Mucosa of stomach (tissue), 1 donor: ENCODE data around the gene BBX.

Experiments used
- H3K27me3 ChIP-seq: one replicate; pipeline ENCODE4 v1.7.0; 2013; ENCODE audit warnings: mild to moderate bottlenecking, low read length; ENCODE audit not compliant: control insufficient read depth, insufficient read depth
- H3K36me3 ChIP-seq: one replicate; pipeline ENCODE4 v1.7.0; 2013; ENCODE audit warnings: low read length; ENCODE audit not compliant: control insufficient read depth, insufficient read depth
- H3K4me1 ChIP-seq: one replicate; pipeline ENCODE4 v1.7.0; 2013; ENCODE audit warnings: mild to moderate bottlenecking, low read length; ENCODE audit not compliant: control insufficient read depth, insufficient read depth
- H3K4me3 ChIP-seq: one replicate; pipeline ENCODE4 v1.7.0; 2013; ENCODE audit warnings: low read length
- H3K9ac ChIP-seq: one replicate; pipeline ENCODE4 v1.7.0; 2013; ENCODE audit warnings: mild to moderate bottlenecking, low read length, moderate library complexity
- H3K9me3 ChIP-seq: one replicate; pipeline ENCODE4 v1.7.0; 2013; ENCODE audit warnings: mild to moderate bottlenecking, low read length, moderate library complexity; ENCODE audit not compliant: control insufficient read depth
- donor health status: Pancreatic carcinoma.

Gene BBX

DNA sequence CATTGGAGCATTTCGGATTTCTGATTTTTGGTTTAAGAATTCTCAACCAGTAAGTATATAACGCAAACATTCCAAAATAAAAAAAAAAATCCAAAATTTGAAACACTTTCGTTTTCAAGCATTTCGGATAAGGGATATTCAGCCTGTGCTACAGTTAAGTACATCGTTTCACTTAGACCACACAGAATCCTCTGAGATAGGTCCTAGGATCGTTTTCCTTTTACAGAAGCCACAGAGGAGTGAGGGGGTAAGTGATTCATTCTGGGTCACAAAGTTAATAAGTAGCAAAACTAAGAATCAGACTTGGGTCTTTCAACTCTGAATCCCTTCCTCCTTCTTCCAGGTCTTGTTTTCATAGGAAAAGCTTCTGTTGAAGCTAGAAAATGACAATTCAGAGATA lies 249.3 kb downstream of the BBX start:
- H3K4me3 ChIP-seq: no peak overlapping the region
- no peak overlapping the region for H3K9ac ChIP-seq
- no peaks in the 10 kb centered on the region for H3K4me1 ChIP-seq
- no peaks in the 10 kb centered on the region for H3K27me3 ChIP-seq
- H3K9me3 ChIP-seq: no peaks in the 10 kb centered on the region
- H3K36me3 ChIP-seq: no peaks in the 10 kb centered on the region

GRCh38 chr3:107775974-107776373 lies 253.2 kb downstream of the BBX start:
- Histone ChIP-seq H3K9me3 (no peaks in the 10 kb centered on the region), H3K9ac (no peak overlapping the region), H3K27me3 (no peaks in the 10 kb centered on the region), H3K4me3 (no peak overlapping the region), H3K4me1 (no peaks in the 10 kb centered on the region), H3K36me3 (no peaks in the 10 kb centered on the region)

- no peaks in the 10 kb centered on the region for H3K4me1 ChIP-seq
- no peaks in the 10 kb centered on the region for H3K9me3 ChIP-seq
- no peak overlapping the region for H3K9ac ChIP-seq
- no peaks in the 10 kb centered on the region for H3K36me3 ChIP-seq
- no peaks in the 10 kb centered on the region for H3K27me3 ChIP-seq
- H3K4me3 ChIP-seq: no peak overlapping the region
Observed at GRCh38 chr3:107781253-107781652, 258.5 kb downstream of the BBX start.

- no peaks in the 10 kb centered on the region for H3K9me3 ChIP-seq
- no peak overlapping the region for H3K9ac ChIP-seq
- H3K27me3 ChIP-seq: no peaks in the 10 kb centered on the region
- no peak overlapping the region for H3K4me3 ChIP-seq
- no peaks in the 10 kb centered on the region for H3K4me1 ChIP-seq
- no peaks in the 10 kb centered on the region for H3K36me3 ChIP-seq
Observed at GRCh38 chr3:107782054-107782453, 259.3 kb downstream of the BBX start.

DNA sequence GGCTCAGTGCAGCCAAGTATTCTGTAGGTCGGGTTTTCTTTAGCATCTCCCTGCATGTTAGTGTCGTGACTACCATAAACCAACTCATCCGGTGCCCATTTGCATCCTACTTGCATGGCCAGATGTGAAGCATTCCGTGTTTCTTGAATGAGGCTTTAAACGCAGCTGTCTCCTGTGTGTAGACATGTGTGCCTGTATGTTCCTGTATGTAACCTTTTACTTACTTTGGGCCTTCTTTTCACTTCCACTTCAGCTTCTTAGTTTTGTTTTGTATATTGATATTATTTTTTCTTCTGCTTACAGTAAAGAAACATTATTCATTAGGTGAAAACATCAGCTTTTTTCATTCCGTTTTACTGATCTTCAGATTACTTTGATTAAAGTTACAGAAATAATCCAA lies 267.9 kb downstream of the BBX start:
- Histone ChIP-seq H3K4me1 (no peaks in the 10 kb centered on the region), H3K9ac (no peak overlapping the region), H3K27me3 (no peaks in the 10 kb centered on the region), H3K36me3 (no peaks in the 10 kb centered on the region), H3K4me3 (no peak overlapping the region), H3K9me3 (no peaks in the 10 kb centered on the region)

GRCh38 chr3:107791027-107791426 lies 268.3 kb downstream of the BBX start:
- no peak overlapping the region for H3K4me3 ChIP-seq
- no peaks in the 10 kb centered on the region for H3K9me3 ChIP-seq
- no peaks in the 10 kb centered on the region for H3K36me3 ChIP-seq
- H3K27me3 ChIP-seq: no peaks in the 10 kb centered on the region
- H3K9ac ChIP-seq: no peak overlapping the region
- H3K4me1 ChIP-seq: peaks cover under 1% of the 10 kb centered on the region

DNA sequence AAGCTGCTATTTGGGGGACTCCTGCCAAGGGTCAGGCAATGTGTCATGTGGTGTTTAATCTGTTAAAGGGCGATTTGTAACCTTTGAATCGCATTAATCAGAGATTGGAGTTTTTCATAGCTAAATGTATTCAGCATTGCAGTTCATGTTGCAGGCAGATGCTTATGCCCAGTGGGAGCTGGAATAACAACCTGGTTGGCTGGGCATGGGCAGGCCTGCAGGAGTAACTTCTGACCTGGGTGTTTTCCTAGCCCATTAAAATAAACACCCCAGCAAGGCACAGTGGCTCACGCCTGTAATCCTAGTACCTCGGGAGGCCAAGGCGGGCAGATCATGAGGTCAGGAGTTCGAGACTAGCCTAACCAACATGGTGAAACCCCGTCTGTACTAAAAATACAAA lies 268.7 kb downstream of the BBX start:
- Histone ChIP-seq H3K27me3 (no peaks in the 10 kb centered on the region), H3K4me3 (no peak overlapping the region), H3K36me3 (no peaks in the 10 kb centered on the region), H3K9me3 (no peaks in the 10 kb centered on the region), H3K4me1 (peaks cover 5% of the 10 kb centered on the region), H3K9ac (no peak overlapping the region)

GRCh38 chr3:107794664-107795443 lies 272.1 kb downstream of the BBX start:
- no peaks in the 10 kb centered on the region for H3K27me3 ChIP-seq
- no peaks in the 10 kb centered on the region for H3K36me3 ChIP-seq
- peaks cover 6% of the 10 kb centered on the region for H3K4me1 ChIP-seq
- no peak overlapping the region for H3K4me3 ChIP-seq
- no peak overlapping the region for H3K9ac ChIP-seq
- H3K9me3 ChIP-seq: no peaks in the 10 kb centered on the region

DNA sequence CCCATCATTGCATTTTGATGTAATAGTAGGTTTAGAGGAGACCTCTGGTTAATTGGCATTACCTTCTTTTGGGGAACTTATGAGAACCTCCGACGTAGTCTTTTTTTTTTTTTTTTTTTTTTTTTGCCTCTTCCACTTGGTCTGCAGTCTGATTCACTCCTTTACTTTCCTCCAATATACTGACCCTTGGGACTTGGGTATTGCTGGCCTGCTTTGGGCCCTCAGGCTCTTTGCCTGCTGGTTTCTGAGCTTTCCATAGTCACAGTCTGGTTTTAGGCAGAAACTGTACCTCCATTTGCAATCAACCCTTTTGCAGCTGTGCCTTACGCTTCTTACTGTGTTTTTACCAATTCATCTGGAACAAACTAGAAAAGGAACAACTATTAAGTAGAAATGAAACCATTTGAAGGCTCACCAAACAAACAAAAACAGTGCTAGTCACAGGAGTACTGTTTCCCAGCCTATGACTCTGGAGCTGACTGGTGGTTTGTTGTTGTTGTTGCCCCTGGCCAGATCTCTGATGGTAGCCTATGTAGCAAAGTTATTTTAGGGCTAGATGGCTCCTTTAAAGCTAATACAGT lies 272.8 kb downstream of the BBX start:
- H3K4me1 ChIP-seq: peaks cover 6% of the 10 kb centered on the region

GRCh38 chr3:107796791-107797190 lies 274.0 kb downstream of the BBX start:
- no peaks in the 10 kb centered on the region for H3K9me3 ChIP-seq
- H3K4me1 ChIP-seq: peaks cover 6% of the 10 kb centered on the region
- H3K4me3 ChIP-seq: no peak overlapping the region
- H3K9ac ChIP-seq: no peak overlapping the region
- H3K27me3 ChIP-seq: no peaks in the 10 kb centered on the region
- H3K36me3 ChIP-seq: no peaks in the 10 kb centered on the region

More for the DNA sequence above, 272.8 kb downstream of the BBX start:
- Histone ChIP-seq H3K9me3 (no peaks in the 10 kb centered on the region), H3K9ac (no peak overlapping the region), H3K27me3 (no peaks in the 10 kb centered on the region), H3K36me3 (no peaks in the 10 kb centered on the region), H3K4me3 (no peak overlapping the region)

DNA sequence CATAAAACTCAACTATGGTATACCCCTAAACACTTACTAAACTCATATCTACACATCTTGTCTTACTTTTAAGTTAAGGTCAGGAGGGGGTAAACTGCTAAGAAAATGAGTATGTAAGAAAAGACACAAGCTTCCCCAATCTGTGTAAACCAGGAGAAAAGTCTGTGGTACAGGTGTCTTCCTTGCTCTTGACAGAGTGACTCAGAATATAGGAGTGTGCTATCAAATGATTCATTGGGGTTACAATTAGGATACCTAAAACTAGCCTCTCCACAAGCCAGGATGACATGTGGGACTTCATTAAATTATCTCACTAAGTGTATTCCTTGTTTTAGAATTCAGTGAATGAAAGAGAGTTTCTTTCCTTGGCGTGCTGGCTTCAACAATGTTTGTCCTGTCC lies 274.8 kb downstream of the BBX start:
- Histone ChIP-seq H3K36me3 (no peaks in the 10 kb centered on the region), H3K4me3 (no peak overlapping the region), H3K9ac (no peak overlapping the region), H3K4me1 (peaks cover 6% of the 10 kb centered on the region), H3K9me3 (no peaks in the 10 kb centered on the region), H3K27me3 (no peaks in the 10 kb centered on the region)

DNA sequence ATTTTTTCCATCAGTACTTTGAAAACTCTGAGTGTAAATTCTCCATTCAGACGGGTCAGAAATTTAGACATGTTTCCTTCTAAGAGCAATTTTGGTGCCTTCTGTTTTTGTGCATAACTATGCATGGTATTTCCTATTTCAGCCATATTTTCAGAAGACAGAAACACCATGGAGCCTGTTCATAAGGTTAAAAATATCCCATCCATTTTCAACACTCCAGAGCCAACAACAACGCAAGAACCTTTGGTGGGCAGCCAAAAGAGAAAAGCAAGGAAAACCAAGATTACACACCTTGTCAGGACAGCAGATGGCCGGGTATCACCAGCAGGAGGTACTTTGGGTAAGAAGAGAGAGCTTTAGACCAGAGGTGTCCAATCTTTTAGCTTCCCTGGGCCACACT lies 275.6 kb downstream of the BBX start:
- H3K4me3 ChIP-seq: no peak overlapping the region
- no peaks in the 10 kb centered on the region for H3K27me3 ChIP-seq
- no peak overlapping the region for H3K9ac ChIP-seq
- no peaks in the 10 kb centered on the region for H3K36me3 ChIP-seq
- H3K9me3 ChIP-seq: no peaks in the 10 kb centered on the region
- peaks cover 6% of the 10 kb centered on the region for H3K4me1 ChIP-seq
